Stimulated activated naive CD8-positive, alpha-beta T cell treated with anti-CD3 and anti-CD28 coated beads, Interleukin-15, Interleukin-2, amounts not matched to agents 100 ng/mL and 50 ng/mL, for 24 hours (primary cell): Measurements from ENCODE around the gene RMND5B.
"Not testable (repeated sequence)": the region's sequence is repeated elsewhere in the genome, so short reads cannot be mapped to it uniquely, and the experiment has no call there.

Experiments
- H3K27ac Mint-ChIP-seq: one replicate; pipeline ENCODE4 v1.8.0; 2021; ENCODE audit warnings: mild to moderate bottlenecking, mixed read lengths
- H3K27me3 Mint-ChIP-seq: one replicate; pipeline ENCODE4 v1.8.0; 2021; ENCODE audit warnings: mixed read lengths
- H3K36me3 Mint-ChIP-seq: one replicate; pipeline ENCODE4 v1.8.0; 2021; ENCODE audit warnings: low read depth, mixed read lengths
- H3K4me1 Mint-ChIP-seq: one replicate; pipeline ENCODE4 v1.8.0; 2021; ENCODE audit warnings: low read depth, mixed read lengths
- H3K4me3 Mint-ChIP-seq: one replicate; pipeline ENCODE4 v1.8.0; 2021; ENCODE audit warnings: mild to moderate bottlenecking, mixed read lengths
- H3K9me3 Mint-ChIP-seq: one replicate; pipeline ENCODE4 v1.8.0; 2021; ENCODE audit warnings: mixed read lengths

The RMND5B gene

GRCh38 chr5:178192787-178193186 lies 62.0 kb downstream of the RMND5B start:
- no peaks in the 10 kb centered on the region for H3K9me3 Mint-ChIP-seq
- H3K36me3 Mint-ChIP-seq = no peaks in the 10 kb centered on the region
- H3K4me3 Mint-ChIP-seq = no peak overlapping the region
- H3K27me3 Mint-ChIP-seq = peaks cover 6% of the 10 kb centered on the region
- peaks cover 12% of the 10 kb centered on the region for H3K4me1 Mint-ChIP-seq
- no peak overlapping the region for H3K27ac Mint-ChIP-seq

DNA sequence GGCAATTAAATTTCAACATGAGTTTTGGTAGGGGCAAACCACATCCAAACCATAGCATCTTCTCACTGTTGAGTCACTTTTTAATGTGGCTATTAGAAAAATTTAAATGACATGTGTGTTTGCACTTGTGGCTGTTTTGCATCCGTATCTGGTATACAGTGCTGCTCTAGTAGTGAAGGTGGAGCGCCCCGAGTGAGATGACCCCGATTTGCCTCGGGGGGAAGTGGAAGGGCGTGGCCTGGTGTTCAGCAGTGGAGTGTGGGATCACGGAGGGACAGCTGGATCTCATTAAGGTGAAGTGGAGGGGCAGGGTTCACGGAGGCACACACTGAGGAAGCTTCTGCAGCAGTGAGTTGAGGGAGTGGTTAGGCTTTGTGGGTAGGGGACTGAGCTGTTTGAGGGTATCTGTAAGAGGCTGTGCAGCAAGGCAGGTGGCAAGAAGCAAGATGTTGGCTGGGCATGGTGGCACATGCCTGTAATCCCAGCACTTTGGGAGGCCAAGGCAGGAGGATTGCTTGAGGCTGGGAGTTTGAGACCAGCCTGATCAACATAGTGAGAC lies 62.5 kb downstream of the RMND5B start:
- no peak overlapping the region for H3K4me3 Mint-ChIP-seq

GRCh38 chr5:178194026-178194425 lies 63.2 kb downstream of the RMND5B start:
- H3K36me3 Mint-ChIP-seq = no peaks in the 10 kb centered on the region
- no peaks in the 10 kb centered on the region for H3K9me3 Mint-ChIP-seq
- no peak overlapping the region for H3K4me3 Mint-ChIP-seq

More for the DNA sequence above, 62.5 kb downstream of the RMND5B start:
- Mint-ChIP-seq H3K27me3 (peaks cover 6% of the 10 kb centered on the region), H3K27ac (no peak overlapping the region), H3K36me3 (no peaks in the 10 kb centered on the region), H3K9me3 (no peaks in the 10 kb centered on the region), H3K4me1 (peaks cover 12% of the 10 kb centered on the region)

GRCh38 chr5:178196281-178196812 lies 65.5 kb downstream of the RMND5B start:
- Mint-ChIP-seq H3K27ac (no peak overlapping the region), H3K4me1 (peaks cover 12% of the 10 kb centered on the region), H3K27me3 (peaks cover 6% of the 10 kb centered on the region), H3K4me3 (no peak overlapping the region), H3K36me3 (no peaks in the 10 kb centered on the region), H3K9me3 (no peaks in the 10 kb centered on the region)

More at GRCh38 chr5:178194026-178194425, 63.2 kb downstream of the RMND5B start:
- Mint-ChIP-seq H3K27me3 (peaks cover 6% of the 10 kb centered on the region), H3K4me1 (peaks cover 12% of the 10 kb centered on the region), H3K27ac (no peak overlapping the region)

DNA sequence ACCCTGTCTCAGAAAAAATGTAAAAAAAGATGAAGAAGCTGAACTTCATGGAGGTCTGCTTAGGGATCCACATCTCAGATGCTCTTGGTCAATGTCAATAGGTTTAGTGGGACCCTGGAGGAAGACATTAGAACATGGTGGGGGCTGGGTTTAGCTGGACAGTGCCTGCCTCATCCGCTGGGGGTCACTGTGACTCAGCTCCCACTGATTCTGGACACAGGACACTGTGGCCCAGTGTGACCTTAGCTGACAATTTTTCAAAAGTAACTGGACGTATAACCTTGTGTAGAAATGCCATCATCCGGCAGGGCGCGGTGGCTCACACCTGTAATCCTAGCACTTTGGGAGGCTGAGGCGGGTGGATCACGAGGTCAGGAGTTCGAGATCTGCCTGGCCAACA lies 66.2 kb downstream of the RMND5B start:
- H3K9me3 Mint-ChIP-seq = no peaks in the 10 kb centered on the region
- H3K36me3 Mint-ChIP-seq = no peaks in the 10 kb centered on the region
- H3K27ac Mint-ChIP-seq = no peak overlapping the region
- H3K27me3 Mint-ChIP-seq = peaks cover 6% of the 10 kb centered on the region
- peaks cover 12% of the 10 kb centered on the region for H3K4me1 Mint-ChIP-seq
- no peak overlapping the region for H3K4me3 Mint-ChIP-seq

GRCh38 chr5:178198151-178198550 lies 67.3 kb downstream of the RMND5B start:
- not testable (repeated sequence) for H3K27me3 Mint-ChIP-seq, H3K27ac Mint-ChIP-seq, H3K4me3 Mint-ChIP-seq, H3K9me3 Mint-ChIP-seq, H3K36me3 Mint-ChIP-seq
- peaks cover 11% of the 10 kb centered on the region for H3K4me1 Mint-ChIP-seq

DNA sequence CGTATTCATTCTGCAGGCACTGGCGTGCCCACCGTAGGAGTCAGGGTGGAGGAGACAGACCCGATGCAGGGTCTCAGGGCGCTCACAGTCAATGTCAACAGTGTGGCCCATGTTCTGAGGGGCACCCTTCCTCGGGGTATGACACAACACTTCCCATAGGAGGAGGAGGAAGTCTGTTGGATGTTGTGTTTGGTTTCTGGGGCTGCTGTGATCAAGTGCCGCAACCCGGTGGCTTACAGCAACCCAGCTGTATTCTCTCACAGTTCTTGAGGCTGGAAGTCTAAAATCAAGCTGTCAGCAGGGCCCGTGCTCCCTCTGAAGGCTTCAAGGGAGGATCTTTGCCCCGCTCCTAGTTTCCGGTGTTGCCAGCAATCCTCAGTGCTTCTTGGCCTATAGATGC lies 67.9 kb downstream of the RMND5B start:
- Mint-ChIP-seq H3K27ac (no peak overlapping the region), H3K4me3 (no peak overlapping the region), H3K27me3 (no peaks in the 10 kb centered on the region), H3K9me3 (no peaks in the 10 kb centered on the region), H3K36me3 (no peaks in the 10 kb centered on the region), H3K4me1 (peaks cover 7% of the 10 kb centered on the region)

DNA sequence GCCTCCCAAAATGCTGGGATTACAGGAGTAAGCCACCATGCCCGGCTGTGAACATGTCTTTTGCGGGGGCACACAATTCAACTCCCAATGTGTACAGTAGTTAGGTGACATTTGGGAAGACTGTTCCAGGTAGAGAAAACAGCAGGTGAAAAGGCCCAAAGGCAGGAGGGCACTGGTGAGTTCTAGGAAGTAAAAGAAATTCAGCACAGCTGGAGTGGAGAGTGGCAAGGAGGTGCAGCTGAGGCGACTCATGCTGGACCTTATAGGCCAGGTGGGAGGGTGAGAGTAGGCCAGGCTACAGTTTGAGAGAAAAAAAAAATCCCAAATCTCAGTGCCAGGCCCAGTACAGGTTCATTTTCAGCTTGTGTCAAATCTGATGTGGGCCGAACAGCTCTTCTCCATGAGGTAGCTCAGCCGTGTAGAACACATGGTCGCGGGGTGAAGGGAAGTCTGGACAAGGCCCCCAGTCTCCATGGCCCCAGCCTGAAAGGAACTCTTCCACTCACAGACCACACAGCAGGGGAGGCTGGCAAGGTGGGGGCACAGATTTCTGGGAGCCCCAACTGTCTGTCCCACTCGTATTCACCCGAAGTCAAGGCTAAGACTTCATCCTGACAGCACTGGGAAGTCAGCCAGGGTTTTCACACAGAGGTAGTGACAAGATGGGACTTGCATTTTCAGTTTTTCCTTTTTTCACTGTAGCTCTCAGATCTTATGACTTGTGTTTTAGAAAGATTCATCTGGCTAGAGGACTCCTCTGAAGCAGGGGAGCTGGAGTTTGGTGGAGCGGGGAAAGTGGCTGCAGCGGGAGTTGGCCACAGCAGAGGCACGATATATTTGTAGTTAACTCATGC lies 69.0 kb downstream of the RMND5B start:
- no peak overlapping the region for H3K4me3 Mint-ChIP-seq
- peaks cover 3% of the 10 kb centered on the region for H3K27me3 Mint-ChIP-seq
- H3K4me1 Mint-ChIP-seq = peaks cover 6% of the 10 kb centered on the region
- no peak overlapping the region for H3K27ac Mint-ChIP-seq
- peaks cover 4% of the 10 kb centered on the region for H3K36me3 Mint-ChIP-seq
- no peaks in the 10 kb centered on the region for H3K9me3 Mint-ChIP-seq
